ENCODE data around the gene ZMYND8.

ZMYND8 gene

GRCh38 chr20:47353692-47354463, 2.6 kb downstream of the ZMYND8 start:
- DNase-seq: no peak

GRCh38 chr20:47353239-47353691, 3.2 kb downstream of the ZMYND8 start:
- DNase-seq: no peak

DNA sequence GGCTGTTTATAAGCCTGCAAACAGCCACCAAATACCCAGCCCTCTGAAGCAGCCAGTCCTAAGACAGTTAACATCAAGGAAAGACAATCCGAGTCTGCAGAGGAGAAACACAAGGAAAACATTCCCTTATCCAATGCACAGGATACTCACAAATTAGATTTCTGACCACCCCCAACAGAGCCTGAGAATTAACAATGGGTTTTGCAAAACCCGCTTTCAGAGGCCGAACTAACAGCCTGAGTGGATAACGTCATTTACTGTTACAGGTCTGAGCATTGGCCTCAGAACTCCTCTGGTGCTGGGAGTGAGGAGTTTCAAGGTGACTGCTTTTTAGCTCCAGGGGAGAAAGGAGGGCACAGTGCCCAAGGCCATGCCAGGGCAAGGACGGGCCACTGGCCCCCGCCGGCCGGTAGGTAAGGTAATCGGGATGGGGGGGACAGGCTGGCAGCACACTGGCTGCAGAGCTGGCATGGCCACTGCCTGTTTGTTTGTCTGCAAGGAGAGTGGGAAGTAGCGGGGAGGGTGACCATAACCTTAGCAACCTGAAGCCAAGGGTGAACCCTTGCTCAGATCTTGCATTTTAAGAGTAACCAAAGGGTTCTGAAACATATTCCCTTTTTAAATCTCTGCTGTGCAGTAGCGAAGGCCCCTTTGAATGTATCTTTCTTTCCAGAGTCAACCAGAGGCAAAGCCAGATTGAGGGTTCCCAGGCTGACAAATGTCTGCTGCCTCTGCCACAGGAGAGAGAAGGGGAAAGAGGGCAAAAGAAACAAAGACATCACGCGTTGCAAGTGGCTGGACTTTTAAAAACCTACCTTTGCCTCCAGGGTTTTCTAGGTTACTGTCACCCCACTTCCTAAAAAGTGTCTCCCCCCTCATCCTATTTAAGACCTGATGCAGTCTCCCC, 3.9 kb downstream of the ZMYND8 start:
- DNase-seq: no peak

GRCh38 chr20:47351643-47352331, 4.7 kb downstream of the ZMYND8 start:
- no peak for DNase-seq

- no peak for DNase-seq
Measured at GRCh38 chr20:47350691-47351545, 5.6 kb downstream of the ZMYND8 start.

GRCh38 chr20:47350181-47350550, 6.3 kb downstream of the ZMYND8 start:
- DNase-seq: peak in 1 of 5 donors; percentile 68

GRCh38 chr20:47349365-47350180, 6.9 kb downstream of the ZMYND8 start:
- no peak for DNase-seq

- DNase-seq: no peak
Measured at GRCh38 chr20:47348539-47349142, 7.9 kb downstream of the ZMYND8 start.

DNA sequence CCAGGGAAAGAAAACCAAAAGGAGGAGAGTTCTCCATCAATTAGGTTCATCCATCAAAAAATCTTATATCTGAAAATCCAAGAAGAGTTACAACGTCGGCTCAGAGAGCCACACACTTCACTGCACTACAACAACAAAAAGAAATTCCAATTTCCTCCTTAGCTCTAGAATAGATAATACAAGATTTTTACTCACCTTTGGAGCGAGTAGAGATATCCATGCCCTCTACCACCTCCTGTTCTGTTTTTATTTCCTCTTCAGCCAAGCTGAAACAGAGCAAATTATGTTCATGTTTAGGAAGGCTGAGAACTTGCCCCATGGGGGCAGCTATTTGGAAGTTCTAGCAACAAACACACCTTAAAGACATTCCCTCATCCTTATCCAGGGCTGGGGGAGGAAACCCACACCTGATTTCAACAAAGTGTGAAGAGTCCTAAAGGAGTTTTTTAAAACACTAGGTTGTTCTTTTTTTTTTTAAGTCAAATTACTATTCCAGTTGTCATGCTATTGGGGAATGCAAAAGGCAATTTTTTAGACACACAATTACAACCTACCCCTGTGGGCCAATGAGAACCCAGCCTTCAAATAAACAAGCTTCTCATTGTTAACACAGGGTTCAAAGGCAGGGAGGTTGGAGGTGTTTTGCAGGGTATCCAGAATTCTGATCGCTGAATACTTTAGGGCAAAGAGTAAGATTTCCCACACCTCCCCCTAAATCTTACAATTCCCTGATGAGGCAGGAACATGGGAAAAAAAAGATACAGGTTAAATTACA, 8.7 kb downstream of the ZMYND8 start:
- DNase-seq: no peak

DNA sequence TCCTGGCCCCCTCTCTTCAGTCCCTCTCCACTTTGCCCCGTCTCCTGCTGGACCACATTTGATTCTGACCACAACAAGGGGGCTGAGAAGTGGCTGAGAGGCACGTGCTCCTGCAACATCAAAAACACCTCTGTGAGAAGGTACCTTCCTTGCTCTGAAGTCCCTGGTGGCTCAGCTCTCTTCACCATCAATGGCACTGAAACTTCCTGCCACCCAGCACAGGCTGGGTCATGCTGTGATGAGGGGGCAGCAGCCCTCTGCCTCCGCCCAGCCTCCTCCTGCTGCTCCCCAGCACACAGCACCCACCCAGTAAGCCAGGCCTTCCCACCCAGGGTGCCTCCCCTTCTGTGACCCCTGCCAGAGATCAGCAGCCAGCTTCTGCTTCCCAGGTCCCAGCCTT, 10.3 kb downstream of the ZMYND8 start:
- DNase-seq: no peak

DNA sequence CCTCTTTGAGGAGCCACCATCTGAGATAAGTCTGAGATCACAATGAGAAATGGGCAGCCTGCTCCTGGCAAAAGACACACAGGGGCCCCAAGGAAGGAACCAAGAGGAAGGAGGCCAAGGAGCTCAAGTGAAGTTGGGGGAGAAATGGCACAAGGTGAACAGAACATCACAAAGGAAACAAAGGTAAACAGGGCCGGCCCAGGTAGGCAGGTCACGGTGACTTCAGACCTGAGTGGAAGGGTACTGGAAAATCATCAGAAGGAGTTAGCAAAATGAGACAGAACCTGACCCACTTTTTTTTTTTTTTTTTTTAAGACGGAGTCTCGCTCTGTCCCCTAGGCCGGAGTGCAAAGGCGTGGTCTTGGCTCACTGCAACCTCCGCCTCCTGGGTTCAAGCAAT, 11.3 kb downstream of the ZMYND8 start:
- DNase-seq: no peak

DNA sequence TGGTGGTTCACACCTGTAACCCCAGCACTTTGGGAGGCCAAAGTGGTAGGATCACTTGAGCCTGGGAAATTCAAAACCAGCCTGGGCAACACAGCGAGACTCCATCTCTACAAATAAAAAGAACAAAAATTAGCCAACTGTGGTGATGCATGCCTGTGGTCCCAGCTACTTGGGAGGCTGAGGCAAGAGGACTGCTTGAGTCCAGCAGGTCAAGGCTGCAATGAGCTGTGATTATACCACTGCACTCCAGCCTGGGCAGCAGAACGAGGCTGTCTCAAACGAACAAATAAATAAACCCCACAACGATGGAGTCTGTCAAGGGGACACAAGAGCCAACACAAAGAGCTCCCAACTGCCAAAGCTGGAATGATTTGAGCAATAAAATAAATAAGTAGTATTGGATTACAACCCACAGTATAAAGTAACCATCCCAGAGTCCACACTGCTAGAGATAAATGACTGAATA, 13.5 kb downstream of the ZMYND8 start:
- DNase-seq: no peak

GRCh38 chr20:47338131-47338628, 18.3 kb downstream of the ZMYND8 start:
- DNase-seq: no peak

DNA sequence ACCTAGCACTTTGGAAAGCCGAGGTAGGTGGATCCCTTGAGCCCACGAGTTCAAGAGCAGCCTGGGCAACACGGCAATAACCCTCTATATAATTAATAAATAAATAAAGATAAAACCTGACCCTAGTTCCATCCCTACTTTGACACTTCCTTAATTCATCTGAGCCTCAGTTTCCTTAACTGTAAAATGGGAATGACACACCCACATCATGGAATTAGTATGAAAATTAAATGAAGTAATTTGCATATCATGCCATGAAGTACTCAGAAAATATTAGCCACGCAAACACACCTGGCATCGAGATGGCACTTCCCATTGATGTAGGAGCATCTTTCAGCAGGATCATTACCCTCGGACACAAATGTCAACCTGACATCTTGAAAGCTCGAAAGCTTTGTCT, 19.1 kb downstream of the ZMYND8 start:
- DNase-seq: no peak

GRCh38 chr20:47336129-47336754, 20.3 kb downstream of the ZMYND8 start:
- DNase-seq: no peak

- DNase-seq: no peak
Measured at GRCh38 chr20:47335251-47336128, 21.0 kb downstream of the ZMYND8 start.

DNA sequence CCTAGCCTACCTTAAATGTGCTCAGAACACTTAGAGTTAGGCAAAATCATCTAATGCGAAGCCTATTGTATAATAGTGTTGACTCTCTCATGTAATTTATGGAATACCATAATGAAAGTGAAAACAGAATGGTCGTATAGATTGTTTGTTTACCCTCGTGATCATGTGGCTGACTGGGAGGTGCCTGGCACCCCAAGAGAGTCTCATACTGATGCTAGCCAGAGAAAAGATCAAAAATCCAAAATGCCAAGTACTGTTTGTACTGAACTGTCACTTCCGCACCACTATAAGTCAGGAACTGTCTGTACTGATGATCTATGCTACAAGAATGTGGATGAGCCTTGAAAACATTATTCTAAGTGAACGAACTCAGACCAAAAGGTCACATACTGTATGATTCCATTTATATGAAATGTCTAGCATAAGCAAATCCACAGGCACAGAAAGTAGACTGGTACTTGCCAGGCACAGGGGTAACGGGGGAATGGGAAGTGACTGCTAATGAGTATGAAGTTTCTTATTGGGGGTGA, 22.4 kb downstream of the ZMYND8 start:
- DNase-seq: no peak
